ENCODE measurements around the gene PTK6.
A peak's percentile ranks its signal among the peaks of the same experiment; 100 is the strongest.

The PTK6 gene

DNA sequence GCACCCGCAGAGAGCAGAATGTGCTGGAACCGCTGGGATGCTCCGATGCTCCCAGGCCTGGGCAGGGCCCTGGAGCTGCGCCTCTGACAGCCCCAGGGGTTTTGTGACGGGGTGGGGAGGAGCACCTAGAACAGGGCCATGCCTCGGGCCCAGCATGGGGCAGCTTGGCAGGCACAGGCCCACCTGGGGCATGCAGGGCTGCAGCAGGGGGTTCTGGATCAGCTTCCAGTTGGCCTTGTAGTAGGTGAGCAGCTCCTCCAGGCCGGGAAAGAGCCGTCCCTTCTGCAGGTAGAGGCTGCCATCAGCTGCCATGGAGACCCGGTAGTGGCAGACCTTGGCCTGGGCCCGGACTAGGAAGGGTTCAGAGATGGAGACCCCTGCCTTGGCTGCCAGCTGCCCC lies 6.0 kb upstream of the PTK6 start:
- no peak for DNase-seq (ENCODE audit: low read depth in 3 of 3)

DNA sequence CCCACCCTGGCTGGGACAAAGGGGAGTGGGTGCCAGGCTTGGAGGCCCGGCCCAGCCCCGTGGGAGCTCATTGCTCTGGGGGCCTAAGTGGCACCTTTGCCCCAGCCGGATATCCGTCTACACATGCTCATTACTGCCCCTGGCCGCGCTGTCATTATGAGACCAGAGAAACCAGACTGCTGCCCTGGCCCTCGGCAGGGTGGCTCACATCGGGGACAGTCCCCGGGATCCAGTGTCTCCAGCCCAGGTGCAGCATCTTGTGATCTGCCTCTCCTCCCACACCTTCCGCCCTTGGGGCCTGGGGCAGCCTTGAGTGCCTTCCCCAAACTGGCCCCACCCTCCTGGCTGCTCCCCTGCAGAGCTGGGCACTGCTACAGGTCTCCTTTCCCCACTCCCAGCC lies 5.5 kb upstream of the PTK6 start:
- DNase-seq (ENCODE audit: low read depth in 3 of 3), result no peak

DNA sequence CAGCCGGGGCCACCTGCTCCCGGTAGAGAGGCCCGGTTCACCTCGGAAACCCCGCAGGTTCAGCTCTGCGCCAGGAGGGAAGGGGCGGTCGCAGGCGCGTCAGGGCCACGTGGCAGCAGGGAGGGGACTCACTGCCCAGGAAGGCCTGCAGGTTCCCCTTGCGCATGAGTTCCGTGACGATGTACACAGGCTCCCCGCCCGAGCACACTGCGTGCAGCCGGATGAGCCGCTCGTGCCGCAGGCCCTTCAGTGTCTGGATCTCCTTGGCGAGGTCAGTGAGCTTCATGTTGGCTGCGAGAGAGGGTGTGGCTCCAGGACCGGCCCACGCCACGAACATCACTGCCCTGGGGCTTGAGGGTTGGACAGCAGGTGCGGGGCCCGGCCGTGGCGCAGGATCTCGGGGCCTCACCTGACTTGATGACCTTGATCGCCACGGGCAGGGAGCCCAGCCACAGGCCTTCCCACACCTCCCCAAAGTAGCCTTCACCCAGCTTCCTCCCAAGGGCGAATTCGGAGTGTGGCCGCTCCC lies 4.9 kb upstream of the PTK6 start:
- DNase-seq (ENCODE audit: low read depth in 3 of 3), result no peak

DNA sequence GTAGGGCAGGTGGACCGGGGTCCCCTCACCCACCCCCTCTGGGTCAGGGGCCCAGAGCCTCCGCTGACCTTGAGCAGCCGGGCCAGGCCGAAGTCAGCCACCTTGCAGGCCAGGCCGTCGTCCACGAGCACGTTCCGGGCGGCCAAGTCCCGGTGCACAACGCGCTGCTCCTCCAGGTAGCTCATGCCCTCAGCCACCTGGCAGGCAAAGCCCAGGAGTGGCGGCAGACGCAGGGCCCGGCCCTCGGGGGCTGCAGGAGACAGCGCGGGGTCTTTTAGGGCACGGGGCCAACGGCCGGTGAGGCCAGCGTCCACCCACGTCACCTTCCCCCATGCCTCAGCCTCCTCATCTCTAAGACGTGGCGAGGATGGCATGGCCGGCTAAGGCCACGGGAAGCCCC lies 4.2 kb upstream of the PTK6 start:
- no peak for DNase-seq (ENCODE audit: low read depth in 3 of 3)

DNA sequence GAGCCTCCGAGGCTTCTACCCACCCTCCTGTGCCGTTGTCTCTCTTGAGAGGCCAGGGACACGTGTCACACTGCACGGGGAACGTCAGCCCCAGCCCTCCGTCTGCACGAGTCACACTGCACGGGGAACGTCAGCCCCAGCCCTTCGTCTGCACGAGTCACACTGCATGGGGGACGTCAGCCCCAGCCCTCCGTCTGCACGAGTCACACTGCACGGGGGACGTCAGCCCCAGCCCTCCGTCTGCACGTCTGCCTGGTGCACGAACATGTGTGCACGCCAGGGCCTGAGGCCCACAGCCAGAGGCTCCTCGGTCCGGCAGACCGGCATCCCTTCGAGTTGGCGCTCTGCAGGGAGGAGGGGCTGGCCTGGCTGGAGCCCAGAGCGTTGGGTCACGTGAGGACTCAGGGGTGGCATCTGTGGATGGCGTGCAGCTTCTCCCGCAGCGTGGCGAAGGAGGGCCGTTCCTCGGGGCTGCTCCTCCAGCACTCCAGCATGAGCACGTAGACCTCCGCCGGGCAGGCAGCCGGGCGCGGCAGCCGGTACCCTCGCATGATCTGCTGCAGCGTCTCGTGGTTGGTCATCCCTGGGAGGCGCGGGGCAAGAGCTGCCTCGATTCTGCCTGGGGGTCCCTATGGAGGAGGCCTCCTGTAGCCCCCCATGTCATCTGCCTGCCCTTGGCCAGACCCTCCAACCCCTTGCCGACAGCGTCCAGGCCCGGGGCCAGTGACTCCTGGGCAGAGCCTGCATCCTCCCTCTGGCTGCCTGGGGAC lies 3.4 kb upstream of the PTK6 start:
- no peak for DNase-seq (ENCODE audit: low read depth in 3 of 3)

DNA sequence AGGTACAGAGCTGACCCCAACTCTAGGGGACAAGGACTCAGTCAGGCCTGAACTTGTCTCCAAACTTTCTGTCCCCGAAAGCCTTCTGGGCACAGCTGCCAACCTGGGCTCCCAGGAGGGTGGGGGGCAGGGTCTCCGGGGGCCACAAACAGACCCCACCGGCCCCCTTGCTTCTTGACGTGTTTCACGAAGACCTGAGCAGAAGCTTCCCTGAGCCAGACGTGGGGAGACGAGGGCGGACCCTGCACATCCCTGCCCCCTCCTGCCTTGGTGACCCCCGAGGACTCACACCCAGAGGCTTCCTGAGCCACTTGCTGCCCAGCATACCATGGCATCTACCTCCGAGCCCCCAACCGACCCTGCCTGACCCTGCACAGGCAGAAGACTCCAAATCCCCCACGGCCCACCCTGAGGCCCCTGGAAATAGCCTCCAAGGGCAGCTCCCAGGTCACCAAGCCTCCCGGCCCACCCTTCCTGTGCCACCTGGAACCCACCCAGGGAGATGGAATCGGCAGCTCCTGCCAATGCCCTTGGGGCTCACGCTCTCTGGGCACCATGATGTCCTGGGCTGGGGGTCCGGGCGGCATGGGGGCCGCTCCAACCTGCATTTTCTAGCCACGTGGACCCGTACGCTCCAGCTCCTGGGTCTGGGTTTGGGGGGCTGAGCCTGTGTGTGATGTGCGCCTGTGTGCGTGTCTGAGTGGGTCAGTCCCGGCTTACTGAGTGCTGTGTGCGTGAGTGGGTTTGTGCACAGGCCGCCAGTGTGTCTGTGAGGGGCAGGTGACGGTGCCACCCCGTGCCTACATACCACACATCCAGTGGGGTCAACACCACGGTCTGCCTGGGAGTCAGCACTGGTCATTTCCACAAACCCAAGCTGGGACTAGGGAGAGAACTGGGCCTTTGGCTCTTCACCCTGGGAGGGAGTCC lies 2.5 kb upstream of the PTK6 start:
- no peak for DNase-seq (ENCODE audit: low read depth in 3 of 3)

DNA sequence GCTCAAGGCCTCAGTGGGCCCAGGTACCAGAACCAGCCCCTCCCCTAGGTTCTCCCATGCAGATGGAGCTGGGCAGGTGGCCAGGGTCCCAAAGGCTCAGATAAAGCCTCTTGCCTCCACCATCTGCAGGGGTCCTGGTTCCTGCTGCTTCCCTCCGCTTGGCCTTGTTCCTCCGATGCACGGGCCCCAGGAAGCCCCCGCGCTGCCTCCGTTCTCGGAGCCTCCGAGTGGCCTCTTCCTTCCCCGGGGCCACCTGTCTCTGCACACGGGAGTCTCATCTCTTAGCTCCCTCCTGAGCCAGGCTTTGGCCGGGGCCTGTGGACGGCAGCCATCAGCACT lies 1.9 kb upstream of the PTK6 start:
- DNase-seq (ENCODE audit: low read depth in 3 of 3), result no peak

DNA sequence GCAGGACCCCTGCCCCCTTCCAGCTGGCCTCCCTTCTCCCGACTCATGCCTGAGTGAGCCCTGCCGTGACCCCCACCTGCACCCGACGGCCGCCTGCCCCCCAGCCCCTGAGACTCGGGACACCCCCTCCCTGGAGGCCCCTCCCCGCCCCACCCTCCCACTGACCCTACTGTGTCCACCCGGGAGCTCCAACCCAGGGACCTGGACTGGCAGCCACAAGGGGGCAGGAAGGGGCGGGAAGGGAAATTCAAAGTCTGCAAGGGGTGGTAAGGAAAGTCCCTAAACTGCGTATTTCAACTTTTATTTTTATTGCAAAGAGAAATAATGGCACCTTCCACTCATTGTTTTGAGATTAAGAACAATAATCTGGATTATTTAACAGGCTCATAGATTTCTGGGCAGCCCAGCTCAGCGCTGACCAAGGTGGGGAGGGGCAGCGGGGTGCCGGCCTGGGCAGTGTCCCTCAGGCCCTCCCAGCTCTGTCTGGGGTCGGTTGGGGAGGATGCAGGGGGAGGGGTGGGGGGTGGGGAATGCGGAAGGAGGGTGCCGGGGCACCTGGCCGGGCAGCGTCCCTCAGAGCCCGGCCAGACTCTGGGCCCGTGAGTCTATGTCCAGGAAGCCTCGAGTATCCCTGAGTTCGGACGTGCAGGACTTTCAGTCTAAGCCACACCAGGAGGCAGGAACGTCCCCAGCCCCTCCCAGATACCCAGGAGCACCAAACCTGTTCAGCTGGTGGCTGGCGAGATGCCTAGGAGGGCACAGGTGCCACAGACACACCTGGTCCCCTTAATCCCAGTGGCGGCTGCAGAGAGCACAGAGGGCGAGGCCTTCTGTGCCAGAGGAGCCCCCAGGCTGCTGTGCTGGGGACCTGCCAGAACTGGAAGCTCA lies 1.3 kb upstream of the PTK6 start:
- DNase-seq (ENCODE audit: low read depth in 3 of 3), result peak in 1 of 3 experiments; percentile 18

DNA sequence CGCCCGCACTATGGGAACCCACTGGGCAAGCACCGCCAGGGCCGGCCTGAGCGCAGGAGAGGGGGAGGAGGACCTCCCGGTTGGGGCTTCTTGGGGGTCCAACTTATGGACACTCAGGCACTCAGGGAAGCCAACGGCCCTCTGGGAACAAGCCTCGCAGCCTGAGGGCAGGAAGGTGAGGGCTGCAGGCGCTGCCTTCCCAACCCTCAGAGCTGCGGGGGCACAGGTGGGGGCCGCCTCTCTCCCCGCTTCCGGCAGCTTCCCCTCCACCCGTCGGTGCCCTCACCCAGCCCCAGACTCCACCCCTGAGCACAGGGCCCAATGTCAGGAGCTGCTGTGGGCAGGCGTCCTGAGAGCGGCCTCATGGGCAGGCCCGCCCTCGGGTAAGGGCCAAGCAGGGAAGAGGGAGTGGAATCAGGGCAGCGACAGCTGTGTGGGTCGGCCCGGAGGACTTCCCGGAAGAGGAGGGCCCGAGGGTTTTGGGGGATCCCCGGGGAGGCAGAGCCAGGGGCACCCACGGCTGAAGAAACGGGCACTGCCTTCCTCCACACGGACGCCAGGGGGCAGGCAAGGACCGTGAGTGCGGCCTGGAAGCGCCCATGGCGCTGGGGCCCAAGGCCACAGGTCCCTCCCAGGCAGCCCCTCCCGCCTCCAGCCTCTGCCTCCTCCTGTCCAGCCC lies 488 bp upstream of the PTK6 start:
- DNase-seq (ENCODE audit: low read depth in 3 of 3), result peak; percentile 86 to 90 (median 88)

DNA sequence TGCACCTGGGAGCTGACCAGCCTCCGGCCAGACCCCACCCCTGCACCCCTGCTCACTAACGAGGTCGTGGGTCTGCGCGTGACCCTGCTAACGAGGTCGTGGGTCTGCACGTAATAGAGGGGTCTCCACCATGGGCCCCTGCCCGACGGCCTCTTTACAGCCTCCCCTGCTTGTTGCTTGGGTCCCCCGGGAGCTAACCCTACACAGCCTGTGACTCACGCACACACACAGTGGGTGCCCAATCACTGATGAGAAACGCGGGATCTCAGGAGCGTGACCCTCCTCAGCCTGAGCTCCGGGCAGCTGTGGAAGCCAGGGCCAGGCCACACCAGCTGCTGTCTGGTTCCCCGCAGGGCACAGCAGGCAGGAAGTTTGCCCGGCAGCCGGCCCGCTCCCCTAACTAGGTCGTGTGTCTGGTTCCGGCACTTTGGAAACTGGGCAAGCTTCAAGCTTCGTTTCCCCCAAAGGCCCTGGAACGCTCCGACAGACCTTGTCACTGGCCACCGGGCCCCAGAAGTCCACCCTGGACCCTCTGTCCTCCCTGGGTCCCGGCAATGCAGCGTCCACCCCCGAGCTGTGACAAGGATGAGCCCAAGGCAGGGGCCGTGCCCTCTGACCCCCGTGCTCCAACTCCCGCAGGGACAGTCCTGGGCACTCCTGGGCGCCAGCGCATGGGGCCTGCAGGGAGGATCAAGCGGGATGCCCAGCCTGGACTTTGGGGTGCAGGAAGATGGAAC lies 767 bp downstream of the PTK6 start:
- DNase-seq (ENCODE audit: low read depth in 3 of 3), result no peak

DNA sequence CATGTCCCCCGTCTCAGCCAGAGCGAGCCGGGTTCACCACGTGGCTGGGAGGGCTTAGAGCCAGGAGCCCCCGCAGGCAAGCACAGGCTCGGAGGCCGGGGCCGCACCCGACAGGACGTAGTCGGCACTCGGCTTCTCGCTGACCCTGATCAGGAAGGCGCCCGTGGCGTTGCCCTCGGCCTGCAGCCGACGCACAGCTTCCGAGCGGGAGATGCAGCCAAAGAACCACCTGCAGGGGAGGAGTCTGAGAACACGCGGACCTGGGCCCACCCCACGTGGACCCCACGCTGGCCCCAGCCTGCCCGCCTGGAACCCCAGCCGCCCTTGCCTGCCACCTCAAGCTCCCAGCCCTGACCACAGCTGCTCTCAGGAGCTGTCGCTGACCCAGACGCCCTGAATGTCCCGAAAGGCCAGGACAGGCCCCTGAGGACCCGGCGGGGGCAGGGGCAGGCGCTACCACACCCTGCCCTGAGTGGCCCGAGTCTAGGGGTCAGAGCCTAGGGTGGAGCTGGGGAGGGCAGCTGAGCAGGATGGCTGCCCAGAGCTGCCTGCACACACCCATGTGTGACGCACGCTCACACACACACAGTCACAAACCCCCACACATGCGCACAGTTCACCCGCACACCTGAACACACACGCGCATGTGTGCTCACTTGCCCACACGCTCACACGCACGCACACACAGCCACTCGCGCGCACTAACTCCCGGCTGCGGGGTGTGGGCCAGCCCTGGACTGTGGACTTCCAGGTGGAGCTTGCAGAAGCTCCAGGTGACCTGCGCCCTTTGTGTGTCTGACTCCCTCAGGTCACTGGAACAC lies 2.1 kb downstream of the PTK6 start:
- DNase-seq (ENCODE audit: low read depth in 3 of 3), result no peak

DNA sequence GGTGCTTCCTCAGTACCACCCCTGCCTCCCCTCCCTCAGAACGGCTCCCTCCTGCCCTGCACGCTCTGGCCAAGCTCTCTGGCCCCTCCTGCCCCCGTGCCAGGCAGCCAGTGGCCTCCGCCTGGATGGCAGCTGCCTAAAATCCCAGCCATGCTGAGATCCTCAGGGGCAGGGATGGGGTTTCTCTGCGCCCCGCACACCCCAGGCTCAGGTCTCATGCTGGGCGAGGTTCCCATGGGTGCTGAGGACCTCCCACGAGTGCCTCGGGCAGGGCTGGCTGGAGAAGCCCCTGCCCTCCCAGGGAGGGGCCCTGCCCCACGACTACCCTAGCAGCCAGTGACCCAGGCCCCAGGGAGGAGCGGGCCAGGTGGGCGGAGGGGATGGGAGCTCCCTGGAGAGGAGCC lies 2.7 kb downstream of the PTK6 start:
- DNase-seq (ENCODE audit: low read depth in 3 of 3), result no peak

DNA sequence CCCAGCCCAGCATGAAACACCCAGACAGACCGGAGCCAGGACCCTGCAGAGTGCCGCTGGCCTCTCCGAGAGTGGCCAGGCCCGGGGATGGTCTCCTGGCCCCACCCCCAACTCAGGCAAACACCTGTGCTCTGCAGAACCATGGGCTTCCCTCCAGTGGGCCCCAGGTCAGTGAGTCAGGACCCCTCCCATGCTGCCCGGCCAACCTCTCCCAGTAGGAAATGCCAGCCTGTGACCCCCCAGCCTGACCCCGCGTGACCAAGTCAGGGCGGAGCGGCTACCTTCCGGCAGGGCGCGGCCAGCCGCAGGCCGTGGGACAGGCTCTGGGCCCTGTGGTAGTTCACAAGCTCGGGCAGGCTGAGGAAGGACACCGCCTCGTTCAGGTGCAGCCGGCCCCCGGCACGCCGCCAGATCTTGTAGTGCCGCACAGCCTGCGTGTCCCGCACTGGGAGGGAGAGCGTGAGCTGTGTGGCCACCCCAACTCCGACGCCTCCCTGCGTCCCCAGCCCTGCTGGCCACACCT lies 3.2 kb downstream of the PTK6 start:
- no peak for DNase-seq (ENCODE audit: low read depth in 3 of 3)

DNA sequence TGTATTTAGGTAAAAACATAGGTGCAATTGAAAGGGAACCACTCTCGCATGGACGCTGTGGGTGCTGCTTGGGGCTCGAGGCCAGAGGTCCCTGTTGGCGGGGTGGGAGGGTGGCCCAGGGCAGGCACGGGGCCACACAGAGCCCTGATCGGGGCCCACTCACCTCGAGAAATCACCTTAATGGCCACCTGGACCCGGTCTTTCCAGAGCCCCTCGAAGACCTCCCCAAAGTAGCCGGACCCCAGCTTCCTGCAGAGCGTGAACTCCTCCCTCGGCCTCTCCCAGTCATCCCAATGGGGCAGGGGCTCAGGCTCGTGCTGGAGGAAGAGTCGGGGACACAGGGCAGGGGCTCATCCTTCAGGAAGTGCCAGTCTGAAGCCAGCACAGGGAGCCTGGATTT lies 3.8 kb downstream of the PTK6 start:
- no peak for DNase-seq (ENCODE audit: low read depth in 3 of 3)

DNA sequence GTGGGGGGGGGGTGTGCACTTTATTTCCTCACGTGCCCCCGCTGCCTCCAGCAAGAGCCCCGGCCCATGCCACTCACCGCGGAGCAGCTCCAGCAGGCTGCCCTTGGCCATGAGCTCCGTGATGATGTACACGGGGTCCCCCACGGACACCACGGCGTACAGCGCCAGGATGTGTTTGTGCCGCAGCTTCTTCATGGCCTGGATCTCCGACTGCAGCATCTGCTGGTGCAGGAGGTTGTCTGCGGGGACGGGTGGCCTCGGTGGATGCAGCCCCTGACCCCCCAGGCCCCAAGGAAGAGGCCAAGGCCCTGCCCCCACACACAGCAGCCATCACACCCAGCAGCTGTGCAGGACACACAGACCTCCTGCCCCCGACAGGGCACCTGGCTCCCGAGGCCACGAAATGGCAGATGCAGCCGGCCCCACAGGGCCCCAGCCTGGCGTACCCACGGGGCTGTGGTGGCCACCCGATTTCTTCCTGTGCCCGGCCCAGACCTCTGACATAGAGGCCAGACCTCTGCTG lies 4.7 kb downstream of the PTK6 start:
- DNase-seq (ENCODE audit: low read depth in 3 of 3), result no peak

DNA sequence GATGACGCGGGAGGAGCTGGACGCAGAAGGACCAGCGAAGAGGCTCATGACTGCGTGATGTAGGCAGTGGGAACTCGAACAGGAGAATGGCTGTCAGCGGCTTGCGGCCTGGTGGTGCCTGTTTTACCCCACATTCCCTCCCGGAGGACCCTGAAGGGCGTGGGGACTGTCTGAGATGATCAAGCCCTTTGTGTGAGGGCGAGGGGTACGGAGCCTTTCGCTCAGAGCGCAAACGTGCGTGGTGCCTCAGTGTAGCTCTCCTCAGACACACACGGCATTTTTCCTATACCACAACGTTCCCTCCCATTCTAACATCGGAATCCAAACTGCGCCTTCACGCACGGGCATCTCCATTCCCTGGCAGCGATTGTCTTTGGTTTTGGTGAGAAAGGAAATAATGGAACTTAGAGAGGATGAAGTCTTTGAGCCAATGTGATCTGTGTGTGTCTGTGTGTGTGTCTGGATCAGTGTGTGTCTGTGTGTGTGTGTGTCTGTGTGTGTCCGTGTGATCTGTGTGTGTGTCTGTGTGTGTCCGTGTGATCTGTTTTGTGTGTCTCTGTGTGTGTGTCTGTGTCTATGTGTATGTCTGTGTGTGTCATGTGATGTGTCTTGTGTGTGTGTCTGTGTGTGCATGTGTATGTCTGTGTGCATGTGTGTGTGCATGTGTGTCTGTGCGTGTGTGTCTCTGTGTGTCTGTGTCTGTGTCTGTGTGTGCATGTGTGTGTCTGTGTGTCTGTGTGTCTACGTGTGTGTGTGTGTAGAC lies 5.3 kb downstream of the PTK6 start:
- DNase-seq (ENCODE audit: low read depth in 3 of 3), result no peak

DNA sequence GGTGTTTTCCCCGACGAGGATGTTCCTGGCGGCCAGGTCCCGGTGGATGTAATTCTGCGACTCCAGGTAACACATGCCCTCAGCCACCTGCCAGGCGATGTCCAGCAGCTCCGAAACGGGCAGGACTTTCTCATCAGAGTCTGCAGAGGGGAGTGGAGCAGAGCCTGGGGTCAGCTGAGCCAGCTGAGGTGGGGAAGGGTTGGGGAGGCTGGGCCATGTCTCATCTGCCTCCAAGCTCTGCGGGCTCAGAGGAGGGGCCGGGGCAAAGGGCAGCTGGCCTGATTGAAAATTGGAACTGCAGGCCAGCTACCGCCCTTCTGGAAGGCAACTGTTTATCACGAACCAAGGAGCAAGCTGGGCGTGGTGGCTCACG lies 6.4 kb downstream of the PTK6 start:
- DNase-seq (ENCODE audit: low read depth in 3 of 3), result no peak
